Peyer's patch (tissue), 4 donors: Measurements from ENCODE around the gene MPL. TPM values are rescaled to one million over a fixed set of nuclear protein-coding genes. Genes with fewer than 3 reads are reported as not detected.

Experiments
- DNase-seq, 3 donors: peaks; one replicate each; pipeline ENCODE4 v3.0.0-alpha.2; 2017 to 2019
- H3K27ac ChIP-seq, 4 donors: fragments of 200-600 bp; sonication (generic); one replicate each; pipeline ENCODE4 v1.5.1; 2016 to 2019
- H3K27me3 ChIP-seq, 2 donors: fragments of 200-600 bp; sonication (generic); one replicate each; pipeline ENCODE4 v1.5.1; 2019
- H3K36me3 ChIP-seq, 3 donors: fragments of 200-600 bp; sonication (generic); one replicate each; pipeline ENCODE4 v1.5.1; 2016 to 2019
- H3K4me1 ChIP-seq, 4 donors: fragments of 200-600 bp; sonication (generic); one replicate each; pipeline ENCODE4 v1.5.1; 2016 to 2019
- H3K4me3 ChIP-seq, 4 donors: fragments of 200-600 bp; sonication (generic); 1 replicate in 3 of 4; 2 replicates in 1 of 4; pipeline ENCODE4 v1.5.1; 2016 to 2019; ENCODE audit warnings: mild to moderate bottlenecking in 1 of 4
- H3K9me3 ChIP-seq, 4 donors: fragments of 200-600 bp; sonication (generic); one replicate each; pipeline ENCODE4 v1.5.1; 2016 to 2019; ENCODE audit warnings: mild to moderate bottlenecking in 1 of 4
- CTCF ChIP-seq, 6 experiments: fragments of 450-650 bp in 4 of 6; fragments of 200-600 bp in 2 of 6; sonication (generic) in 1 of 6; IDR thresholded peaks; one replicate each; pipeline ENCODE4 v1.5.1; 2017 to 2019; ENCODE audit warnings: antibody characterized with exemption in 6 of 6, mild to moderate bottlenecking in 3 of 6, moderate library complexity in 1 of 6
- POLR2A ChIP-seq, 2 donors: fragments of 450-650 bp; IDR thresholded peaks; one replicate each; pipeline ENCODE4 v1.5.1; 2017; ENCODE audit warnings: antibody characterized with exemption in 2 of 2, mild to moderate bottlenecking in 2 of 2, moderate library complexity in 2 of 2
- total RNA-seq, 4 donors: library from RNA; depleted of rRNA; stranded (reverse); fragments of >200 nt; gene quantifications; one replicate each; pipeline ENCODE4 v1.1.0, GENCODE V29; 2016

Gene MPL
- total RNA-seq, 4 donors from 2014 or later: not detected

GRCh38 chr1:43340559-43340958 lies 2.9 kb downstream of the MPL start:
- TF ChIP-seq POLR2A (IDR thresholded peaks at IDR 0.05): no peak
- TF ChIP-seq CTCF (IDR thresholded peaks at IDR 0.05): no peak
- H3K36me3 ChIP-seq: no peaks in the 10 kb centered on the region
- DNase-seq: no peak
- H3K9me3 ChIP-seq: no peaks in the 10 kb centered on the region
- no peak overlapping the region for H3K4me3 ChIP-seq
- no peak overlapping the region for H3K27ac ChIP-seq
- H3K27me3 ChIP-seq: no peaks in the 10 kb centered on the region
- H3K4me1 ChIP-seq: peaks cover 0 to 15% (median 1%) of the 10 kb centered on the region in 4 donors

- Histone ChIP-seq H3K27ac (peak overlapping the region in 2 of 4 donors; percentile 58 to 82), H3K4me1 (peaks cover 0 to 24% (median 2%) of the 10 kb centered on the region in 4 donors), H3K36me3 (no peaks in the 10 kb centered on the region), H3K4me3 (no peak overlapping the region), H3K9me3 (no peaks in the 10 kb centered on the region), H3K27me3 (no peaks in the 10 kb centered on the region)
- TF ChIP-seq CTCF (IDR thresholded peaks at IDR 0.05) (no peak), POLR2A (IDR thresholded peaks at IDR 0.05) (no peak)
- DNase-seq: no peak
Observed at GRCh38 chr1:43344267-43344850, 6.7 kb downstream of the MPL start.

GRCh38 chr1:43345120-43345519 lies 7.5 kb downstream of the MPL start:
- Histone ChIP-seq H3K4me3 (no peak overlapping the region), H3K27me3 (no peaks in the 10 kb centered on the region), H3K27ac (peak overlapping the region in 2 of 4 donors; percentile 58 to 82), H3K36me3 (no peaks in the 10 kb centered on the region), H3K4me1 (peaks cover 0 to 24% (median 2%) of the 10 kb centered on the region in 4 donors), H3K9me3 (no peaks in the 10 kb centered on the region)
- DNase-seq: peak in 1 of 3 donors; percentile 73
- TF ChIP-seq CTCF (IDR thresholded peaks at IDR 0.05) (no peak), POLR2A (IDR thresholded peaks at IDR 0.05) (no peak)

- DNase-seq: no peak
- no peak for TF ChIP-seq POLR2A (IDR thresholded peaks at IDR 0.05)
- no peak for TF ChIP-seq CTCF (IDR thresholded peaks at IDR 0.05)
- H3K4me3 ChIP-seq: no peak overlapping the region
Observed at GRCh38 chr1:43346636-43347035, 9.0 kb downstream of the MPL start.

GRCh38 chr1:43348343-43348808 lies 10.8 kb downstream of the MPL start:
- Histone ChIP-seq H3K27me3 (no peaks in the 10 kb centered on the region), H3K4me1 (peaks cover 0 to 24% (median 2%) of the 10 kb centered on the region in 4 donors), H3K4me3 (peak overlapping the region; percentile 42 to 58 (median 50)), H3K27ac (peak overlapping the region; percentile 76 to 95 (median 91)), H3K36me3 (no peaks in the 10 kb centered on the region), H3K9me3 (no peaks in the 10 kb centered on the region)
- TF ChIP-seq CTCF (IDR thresholded peaks at IDR 0.05) (no peak), POLR2A (IDR thresholded peaks at IDR 0.05) (no peak)
- peak in 1 of 3 donors; percentile 52 for DNase-seq

More at GRCh38 chr1:43346636-43347035, 9.0 kb downstream of the MPL start:
- Histone ChIP-seq H3K27ac (no peak overlapping the region), H3K36me3 (no peaks in the 10 kb centered on the region), H3K4me1 (peaks cover 0 to 24% (median 2%) of the 10 kb centered on the region in 4 donors), H3K9me3 (no peaks in the 10 kb centered on the region), H3K27me3 (no peaks in the 10 kb centered on the region)
